A204.1 (cell line): ENCODE data around the gene TENM3.

Experiments used
- FAIRE-seq: peaks from 2 replicates; lab custom pipeline; 2012; peaks lifted over from hg19 to GRCh38; lab: Jason Lieb, UNC

TENM3 gene

GRCh38 chr4:182748949-182749348, 505.7 kb downstream of the TENM3 start:
- FAIRE-seq: no peak

DNA sequence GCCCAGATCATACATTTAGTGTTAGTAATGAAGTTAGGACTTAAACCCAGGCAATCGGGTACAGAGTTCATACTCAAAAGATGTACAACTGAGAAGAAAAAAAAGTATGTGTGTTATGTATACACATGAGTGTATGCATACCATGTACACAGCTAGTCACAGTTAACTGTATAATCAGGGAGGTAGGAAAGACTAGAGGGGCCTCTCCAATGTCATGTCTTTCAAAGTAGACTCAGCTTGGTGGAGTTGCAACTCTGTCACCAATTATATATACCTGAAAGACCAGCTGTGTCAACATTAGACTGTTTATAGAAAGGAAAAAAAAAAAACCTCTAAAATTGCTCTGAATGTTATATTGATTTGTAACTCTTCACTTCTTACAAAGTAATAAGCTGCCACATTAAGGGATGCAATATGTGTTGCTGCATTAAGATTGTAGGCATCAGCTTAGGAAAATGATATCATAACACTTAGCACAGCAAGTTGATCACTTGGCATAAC, 506.5 kb downstream of the TENM3 start:
- FAIRE-seq: no peak

DNA sequence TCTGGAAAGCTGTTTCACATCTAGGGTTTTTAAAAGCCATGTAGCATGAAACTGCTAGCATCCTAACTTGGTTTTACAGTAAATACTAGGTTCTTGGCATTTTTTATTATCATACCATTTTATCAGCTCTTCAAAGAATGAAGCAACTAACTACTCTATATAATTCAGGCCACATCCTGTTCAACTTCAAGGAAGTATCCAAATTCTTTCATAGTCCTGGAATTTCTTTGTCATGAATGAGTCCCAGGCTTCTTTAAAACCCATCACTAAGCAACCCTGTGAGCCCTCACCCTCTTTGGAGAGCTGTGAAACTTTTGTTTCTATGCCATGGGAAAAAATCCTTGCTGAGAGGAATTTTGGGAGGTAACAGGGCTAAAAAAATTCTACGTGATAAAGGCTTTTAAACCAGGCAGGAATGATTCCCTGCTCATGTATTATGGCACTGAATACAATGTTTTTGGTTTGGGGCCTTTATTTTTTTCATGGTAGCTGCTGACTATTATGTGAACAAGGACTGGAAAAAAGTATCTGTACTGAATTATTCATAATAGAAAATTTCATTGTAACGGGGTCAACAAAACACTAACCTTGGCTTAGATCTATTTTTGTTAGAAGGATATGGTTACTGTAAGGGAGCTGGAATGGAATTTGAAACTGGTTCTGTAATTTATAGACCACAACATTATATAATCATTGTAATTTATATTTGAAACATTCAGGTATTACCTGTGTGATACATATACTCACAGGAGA, 509.1 kb downstream of the TENM3 start:
- no peak for FAIRE-seq

DNA sequence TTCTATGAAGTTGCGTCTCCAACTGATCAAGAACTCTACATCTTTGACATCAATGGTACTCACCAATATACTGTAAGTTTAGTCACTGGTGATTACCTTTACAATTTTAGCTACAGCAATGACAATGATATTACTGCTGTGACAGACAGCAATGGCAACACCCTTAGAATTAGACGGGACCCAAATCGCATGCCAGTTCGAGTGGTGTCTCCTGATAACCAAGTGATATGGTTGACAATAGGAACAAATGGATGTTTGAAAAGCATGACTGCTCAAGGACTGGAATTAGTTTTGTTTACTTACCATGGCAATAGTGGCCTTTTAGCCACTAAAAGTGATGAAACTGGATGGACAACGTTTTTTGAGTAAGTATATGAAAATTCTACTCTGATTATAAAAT, 511.7 kb downstream of the TENM3 start:
- FAIRE-seq: no peak

GRCh38 chr4:182756161-182756690, 513.0 kb downstream of the TENM3 start:
- FAIRE-seq: no peak

DNA sequence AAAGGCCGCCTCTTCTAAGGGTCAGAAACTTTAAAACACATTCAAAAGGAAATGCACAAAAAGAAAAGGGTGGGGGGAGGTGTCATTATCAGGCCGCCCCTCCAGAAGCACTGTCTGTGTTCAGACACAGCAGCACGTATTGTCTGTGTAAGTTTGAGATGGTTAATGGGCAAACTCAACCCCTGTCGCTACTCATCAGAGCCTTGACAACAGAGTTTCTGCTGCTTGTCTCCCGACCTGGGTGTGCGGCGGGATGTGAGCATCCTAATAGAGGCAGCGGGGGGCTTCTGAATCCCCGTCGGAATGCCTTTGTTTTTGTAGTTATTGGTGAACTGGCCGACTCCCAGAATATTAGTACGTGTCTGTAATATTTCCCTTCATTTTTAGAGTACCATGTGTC, 515.1 kb downstream of the TENM3 start:
- FAIRE-seq: no peak

DNA sequence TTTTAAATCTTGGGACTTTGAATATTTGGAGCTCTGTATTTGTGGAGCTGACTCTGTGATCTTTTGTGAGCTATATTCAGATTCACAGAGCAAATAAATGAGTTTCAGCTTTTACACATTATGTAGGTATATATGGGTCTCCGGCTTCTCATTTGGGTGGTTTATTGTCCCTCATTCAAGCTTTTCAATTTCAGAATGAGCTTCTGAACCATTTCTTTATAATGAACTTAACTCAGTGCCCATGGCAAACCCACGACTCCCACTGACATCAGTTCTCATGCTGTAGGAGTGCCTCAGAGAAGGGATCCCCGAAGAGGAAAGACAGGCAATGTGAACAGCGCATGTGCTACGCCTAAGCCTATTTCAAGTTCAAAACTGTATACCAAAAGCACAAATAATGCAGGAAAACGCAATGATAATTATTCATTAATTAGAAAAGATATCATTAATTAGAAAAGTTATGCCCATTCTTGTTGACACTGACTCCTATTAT, 517.4 kb downstream of the TENM3 start:
- no peak for FAIRE-seq

GRCh38 chr4:182764137-182764536, 520.9 kb downstream of the TENM3 start:
- no peak for FAIRE-seq

- no peak for FAIRE-seq
Observed at GRCh38 chr4:182764642-182765041, 521.4 kb downstream of the TENM3 start.

DNA sequence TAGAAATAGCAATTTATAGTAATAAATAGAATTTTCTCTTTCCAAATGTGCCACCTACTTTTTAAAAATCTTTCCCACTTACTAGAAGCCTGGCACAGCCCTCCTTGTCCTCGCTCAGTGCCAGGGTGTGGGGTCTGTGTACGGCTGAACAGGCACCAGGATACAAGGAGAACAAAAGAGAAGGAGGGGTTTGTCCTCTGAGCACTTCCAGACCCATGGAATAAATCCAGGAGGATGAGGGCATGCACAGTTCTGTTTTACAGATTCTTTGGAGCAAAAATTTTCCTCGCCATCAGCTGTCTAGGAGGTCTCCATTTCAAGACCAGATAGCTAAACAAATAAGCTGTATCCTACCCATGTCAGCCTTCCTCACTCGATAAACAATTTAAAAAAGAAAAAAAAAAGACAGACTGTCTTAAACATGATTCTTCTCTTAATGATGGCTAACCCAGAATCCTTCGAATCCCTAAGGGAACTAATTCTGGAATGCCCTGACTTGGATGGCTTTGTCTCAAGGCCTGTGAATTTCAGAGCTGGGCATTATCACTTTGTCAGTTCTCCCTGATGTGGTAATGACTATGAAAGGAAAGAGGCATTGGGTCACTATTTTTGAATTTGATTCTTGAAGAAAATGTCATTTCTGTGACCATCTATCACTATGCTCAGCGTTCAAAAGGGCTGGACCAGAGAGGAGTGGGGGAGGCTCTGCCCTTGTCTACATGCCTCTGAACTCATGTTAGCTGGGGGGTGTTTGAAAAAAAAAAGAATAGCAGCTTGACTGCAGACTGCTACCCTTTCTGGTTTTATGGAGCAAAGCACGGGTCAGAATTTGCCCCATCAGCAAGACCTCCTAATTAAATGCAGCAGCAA, 523.0 kb downstream of the TENM3 start:
- FAIRE-seq: no peak

GRCh38 chr4:182766857-182767250, 523.7 kb downstream of the TENM3 start:
- FAIRE-seq: no peak

GRCh38 chr4:182768838-182769237, 525.6 kb downstream of the TENM3 start:
- no peak for FAIRE-seq

- FAIRE-seq: no peak
Observed at GRCh38 chr4:182770259-182770995, 527.2 kb downstream of the TENM3 start.

DNA sequence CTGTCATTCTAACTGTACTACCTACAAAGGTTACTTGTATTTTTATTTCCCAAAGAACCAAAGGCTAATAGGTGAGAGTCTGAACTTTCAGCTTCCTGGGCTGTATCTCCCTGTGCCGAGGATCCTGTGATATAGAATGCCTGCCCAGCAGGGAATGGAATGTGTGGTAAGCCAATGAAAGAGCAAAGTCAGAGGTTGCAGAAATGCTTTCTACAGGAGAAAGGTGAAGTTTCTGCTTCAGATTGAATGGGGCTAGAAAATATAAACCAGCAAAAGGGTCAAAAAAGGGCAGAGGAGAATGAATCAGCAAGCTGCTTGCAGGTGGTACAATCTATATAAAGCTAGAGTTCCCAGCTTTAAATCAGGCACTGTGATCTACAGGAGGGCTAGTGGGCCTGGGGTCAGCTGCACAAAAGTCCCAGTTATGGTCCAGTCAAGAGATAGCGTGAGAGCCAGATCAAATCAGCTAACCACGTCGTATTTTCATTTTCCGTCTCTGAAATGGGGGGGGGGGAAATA, 527.9 kb downstream of the TENM3 start:
- no peak for FAIRE-seq

GRCh38 chr4:182775075-182775474, 531.9 kb downstream of the TENM3 start:
- FAIRE-seq: no peak

- no peak for FAIRE-seq
Observed at GRCh38 chr4:182776376-182777105, 533.3 kb downstream of the TENM3 start.

DNA sequence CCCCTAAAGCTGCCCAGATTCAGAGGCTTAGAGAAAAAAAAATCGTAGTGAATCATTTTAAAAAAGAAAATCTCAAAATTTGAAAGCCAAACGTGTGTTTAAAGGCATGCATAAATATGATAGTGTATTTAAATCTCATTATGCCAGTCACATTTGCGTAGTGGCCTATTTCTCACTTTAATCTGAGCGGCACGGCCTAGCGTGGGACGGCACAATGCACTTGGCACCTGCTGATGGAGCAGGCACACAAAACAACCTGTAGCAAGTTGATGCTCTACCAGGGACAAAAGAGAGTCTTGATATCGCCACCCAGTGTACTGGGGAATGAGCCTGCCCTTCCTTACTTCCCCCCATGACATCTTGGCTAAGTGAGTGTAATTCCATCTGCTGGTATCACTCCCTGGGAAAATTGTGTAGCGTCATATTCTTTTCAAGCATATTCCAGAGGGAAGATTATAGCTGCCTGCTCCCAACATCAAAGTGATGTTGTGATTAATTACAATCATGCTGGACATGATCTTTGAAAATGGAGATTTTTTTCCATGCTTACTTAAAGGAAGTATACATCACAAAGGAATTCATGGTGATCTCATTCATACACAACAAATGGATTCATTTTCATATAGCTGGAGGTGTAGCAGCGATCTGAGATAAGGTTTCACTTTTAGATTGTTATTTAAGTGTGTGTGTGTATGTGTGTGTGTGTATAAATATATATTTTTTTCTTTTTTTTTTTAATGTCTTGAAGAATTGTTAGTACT, 535.2 kb downstream of the TENM3 start:
- FAIRE-seq: no peak

- FAIRE-seq: no peak
Observed at GRCh38 chr4:182786991-182787390, 543.8 kb downstream of the TENM3 start.

GRCh38 chr4:182788201-182788600, 545.0 kb downstream of the TENM3 start:
- FAIRE-seq: no peak

DNA sequence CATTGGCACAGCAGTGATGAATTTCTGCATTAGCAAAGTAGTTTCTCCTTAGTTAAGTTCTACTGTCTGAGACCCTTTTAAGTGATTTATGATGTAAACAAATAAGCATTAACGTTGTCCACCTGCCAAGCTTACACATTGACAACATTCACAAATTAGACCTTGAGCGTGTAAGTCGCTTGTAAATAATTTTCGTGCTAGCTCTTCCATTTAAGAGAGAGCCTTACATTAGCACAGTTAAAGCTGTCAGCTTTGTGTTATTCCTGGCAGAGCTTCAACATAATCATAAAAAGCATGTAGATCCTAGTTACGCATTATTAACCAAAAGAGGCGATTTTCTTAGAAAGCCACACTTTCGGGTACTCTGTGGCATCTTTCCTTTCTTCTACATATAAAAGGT, 546.3 kb downstream of the TENM3 start:
- no peak for FAIRE-seq
